Heart left ventricle (tissue), 16 donors: ENCODE results near the gene TMEM178B. TPM values are rescaled to one million over a fixed set of nuclear protein-coding genes. Genes with fewer than 3 reads are reported as not detected.
"Not testable (repeated sequence)": the region's sequence is repeated elsewhere in the genome, so short reads cannot be mapped to it uniquely, and the experiment has no call there.

Experiments
- ATAC-seq, 4 donors: fragments of 200-7000 bp; cut with Tn5 transposase; one replicate each; pipeline ENCODE4 v1.9.1; 2020 to 2022; ENCODE audit warnings: moderate library complexity in 4 of 4, mild to moderate bottlenecking in 3 of 4, moderate number of reproducible peaks in 1 of 4
- DNase-seq, 5 donors: peaks; one replicate each; pipeline ENCODE4 v3.0.0-alpha.2; 2020
- H3K27ac ChIP-seq, 12 donors: fragments of 200-600 bp; sonication (generic) in 4 of 12; one replicate each; pipeline versions ENCODE4 v1.5.0 to v1.8.0; 2016 to 2022; ENCODE audit warnings: mild to moderate bottlenecking in 2 of 12
- H3K27me3 ChIP-seq, 9 donors: fragments of 200-600 bp; sonication (generic) in 2 of 9; one replicate each; pipeline versions ENCODE4 v1.5.1 to v1.8.0; 2016 to 2022; ENCODE audit warnings: mild to moderate bottlenecking in 3 of 9
- H3K36me3 ChIP-seq, 9 donors: fragments of 200-600 bp; sonication (generic) in 2 of 9; one replicate each; pipeline versions ENCODE4 v1.5.0 to v1.8.0; 2018 to 2022; ENCODE audit warnings: mild to moderate bottlenecking in 2 of 9
- H3K4me1 ChIP-seq, 12 donors: fragments of 200-600 bp; sonication (generic) in 4 of 12; one replicate each; pipeline versions ENCODE4 v1.5.0 to v1.8.0; 2016 to 2022; ENCODE audit warnings: mild to moderate bottlenecking in 3 of 12
- H3K4me3 ChIP-seq, 12 donors: fragments of 200-600 bp; sonication (generic) in 4 of 12; one replicate each; pipeline versions ENCODE4 v1.5.0 to v1.8.0; 2017 to 2022; ENCODE audit warnings: mild to moderate bottlenecking in 9 of 12, moderate library complexity in 4 of 12
- H3K9me3 ChIP-seq, 12 donors: fragments of 200-600 bp; sonication (generic) in 4 of 12; one replicate each; pipeline versions ENCODE4 v1.5.0 to v1.8.0; 2016 to 2022; ENCODE audit warnings: mild to moderate bottlenecking in 1 of 12
- POLR2A ChIP-seq, 2 donors: fragments of 450-650 bp; IDR thresholded peaks; one replicate each; pipeline ENCODE4 v1.6.1; 2017; ENCODE audit warnings: antibody characterized with exemption in 2 of 2, mild to moderate bottlenecking in 2 of 2, moderate library complexity in 2 of 2
- WGBS, 4 donors: extraction: QIAGEN DNeasy Blood & Tissue Kit in 2 of 4; methylation state at CpG; one replicate each; pipeline versions ENCODE4 v1.1.5 to v1.1.7; 2013 to 2018; 5-methylcytosine and 5-hydroxymethylcytosine counted together
- intact Hi-C, 10 donors: fragments of 100-400 bp; cut with DNase I; formaldehyde crosslinking; loops; one replicate each; pipeline versions ENCODE4 v1.11.1 to v1.14.2; 2022
- polyA plus RNA-seq, 2 donors: library from polyadenylated mRNA; stranded (reverse); fragments of 200-250 nt; gene quantifications; one replicate each; pipeline ENCODE4 v1.2.3, GENCODE V29; 2013
- total RNA-seq, 9 donors: library from RNA; depleted of rRNA in 2 of 9; stranded (reverse); fragments of >200 nt in 2 of 9; fragmentation: NEBNext Ultra II Directional in 3 of 9; extraction: Animal tissue kit (Norgen Biotek cat#: 25700) in 3 of 9; gene quantifications; one replicate each; pipeline versions ENCODE4 v1.1.0 to v1.2.4, GENCODE V29; 2016 to 2023
- TF ChIP-seq, protein P1 (sequence below), 12 donors: fragments of 200-600 bp; sonication (generic) in 4 of 12; IDR thresholded peaks; one replicate each; pipeline versions ENCODE4 v1.5.0 to v1.8.0; 2018 to 2022; ENCODE audit warnings: antibody characterized with exemption in 12 of 12, mild to moderate bottlenecking in 5 of 12
- donor health status: ischemic (EF 13 %, LVEDD 7.1; RV severe dilation, severe dysfunction).
- donor health status: healthy with polysubstance abuse.
- donor health status: DM: no; HTN: yes; CAD: no.
- donor health status: DM: no; HTN: no; CAD: no.
- donor health status: ischemic (EF 25% LVEDD 6.9; RV normal size, moderate dysfunction).
- donor health status: ischemic (EF 25% LVEDD 5.7; RV mildly dilated, moderate dysfunction).
- donor health status: healthy.
- donor health status: DM: yes; HTN: yes; CAD: no.
- donor health status: ischemic (EF 35%, LVEDD 5.7; RV mildly dilated, moderate dysfunction).
- donor health status: nonischemic (EF 11% LVEDD 7.7; RV severe dilation, severe dysfunction).
- donor health status: DM: yes; HTN: yes; CAD: no.
- donor health status: PGD.
- donor health status: ischemic (EF 29% LVEDD 5.4; RV normal size, mild dysfunction).
- donor health status: nonischemic (EF 23%, LVEDD 6.1; RV moderate dilation, normal function).

The TMEM178B gene
- total and polyA plus RNA-seq, 11 donors, result 1.2 to 58.5 (median 19.0) TPM

DNA sequence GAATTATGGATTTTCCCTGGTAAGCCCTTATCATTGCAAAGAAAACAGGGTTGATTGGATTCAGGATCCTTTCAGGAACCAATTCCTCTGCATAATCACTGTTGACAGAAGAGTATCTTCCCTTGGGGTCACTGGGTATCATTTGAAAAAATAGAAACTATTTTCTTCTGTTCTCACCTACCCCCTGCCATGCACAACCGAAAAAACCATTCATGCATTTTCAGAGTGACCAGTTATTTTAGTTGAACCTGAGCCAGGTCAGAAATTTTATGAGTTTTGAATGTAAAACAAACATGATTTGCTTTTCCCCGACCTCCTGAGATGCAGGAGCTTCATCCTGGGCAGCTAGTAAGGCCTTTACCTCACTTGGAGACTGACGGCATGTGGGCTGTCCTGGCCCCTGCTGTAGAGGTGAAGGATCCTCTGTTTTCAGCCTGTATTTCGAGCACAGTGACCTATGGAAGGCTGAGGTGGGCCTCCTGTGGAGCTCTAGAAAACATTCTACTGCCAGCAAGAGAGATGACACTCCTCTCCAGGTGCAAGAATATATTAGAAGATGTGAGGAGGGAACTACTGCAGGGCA lies 30.1 kb downstream of the TMEM178B start:
- ATAC-seq, result no peak
- no peak for DNase-seq
- WGBS, 4 donors, result 39 to 60% (median 49%) methylated on average over 4 of the region's 4 CpGs
- intact Hi-C loops, result no loop called here
- H3K9me3 ChIP-seq, result no peaks in the 10 kb centered on the region
- no peak overlapping the region for H3K27ac ChIP-seq
- no peaks in the 10 kb centered on the region for H3K36me3 ChIP-seq
- peaks cover 0 to 5% (median 0%) of the 10 kb centered on the region in 9 donors for H3K27me3 ChIP-seq
- no peak overlapping the region for H3K4me3 ChIP-seq
- TF ChIP-seq POLR2A (IDR thresholded peaks at IDR 0.05), result no peak
- TF ChIP-seq, protein P1, sequence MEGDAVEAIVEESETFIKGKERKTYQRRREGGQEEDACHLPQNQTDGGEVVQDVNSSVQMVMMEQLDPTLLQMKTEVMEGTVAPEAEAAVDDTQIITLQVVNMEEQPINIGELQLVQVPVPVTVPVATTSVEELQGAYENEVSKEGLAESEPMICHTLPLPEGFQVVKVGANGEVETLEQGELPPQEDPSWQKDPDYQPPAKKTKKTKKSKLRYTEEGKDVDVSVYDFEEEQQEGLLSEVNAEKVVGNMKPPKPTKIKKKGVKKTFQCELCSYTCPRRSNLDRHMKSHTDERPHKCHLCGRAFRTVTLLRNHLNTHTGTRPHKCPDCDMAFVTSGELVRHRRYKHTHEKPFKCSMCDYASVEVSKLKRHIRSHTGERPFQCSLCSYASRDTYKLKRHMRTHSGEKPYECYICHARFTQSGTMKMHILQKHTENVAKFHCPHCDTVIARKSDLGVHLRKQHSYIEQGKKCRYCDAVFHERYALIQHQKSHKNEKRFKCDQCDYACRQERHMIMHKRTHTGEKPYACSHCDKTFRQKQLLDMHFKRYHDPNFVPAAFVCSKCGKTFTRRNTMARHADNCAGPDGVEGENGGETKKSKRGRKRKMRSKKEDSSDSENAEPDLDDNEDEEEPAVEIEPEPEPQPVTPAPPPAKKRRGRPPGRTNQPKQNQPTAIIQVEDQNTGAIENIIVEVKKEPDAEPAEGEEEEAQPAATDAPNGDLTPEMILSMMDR (IDR thresholded peaks at IDR 0.05), result no peak
- no peaks in the 10 kb centered on the region for H3K4me1 ChIP-seq

DNA sequence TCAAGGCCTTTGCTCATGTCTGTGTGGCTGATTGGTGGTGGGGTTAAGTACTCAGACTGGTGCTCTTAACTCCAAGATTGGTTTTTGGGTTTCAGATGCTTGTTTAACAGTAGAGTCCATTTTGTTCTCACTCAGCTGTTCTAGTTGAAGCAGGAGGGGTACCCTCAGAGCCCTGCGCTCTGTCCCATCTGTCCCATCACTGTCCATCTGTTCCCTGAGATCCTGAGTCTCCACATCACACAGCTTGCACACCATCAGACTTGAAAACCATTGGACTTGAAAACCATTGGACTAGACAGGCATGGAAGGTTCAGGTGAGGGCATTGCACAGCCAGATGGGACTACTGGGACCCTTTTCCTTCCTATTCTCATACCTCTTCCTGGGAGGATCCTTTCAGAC lies 39.3 kb downstream of the TMEM178B start:
- Histone ChIP-seq H3K4me3 (no peak overlapping the region), H3K4me1 (no peaks in the 10 kb centered on the region), H3K36me3 (no peaks in the 10 kb centered on the region), H3K27me3 (no peaks in the 10 kb centered on the region), H3K27ac (no peak overlapping the region), H3K9me3 (peaks cover 0 to 7% (median 0%) of the 10 kb centered on the region in 12 donors)
- no peak for ATAC-seq
- intact Hi-C loops, result no loop called here
- 75 to 93% (median 87%) methylated on average over 1 of the region's 1 CpG for WGBS, 4 donors
- DNase-seq, result no peak
- TF ChIP-seq POLR2A (IDR thresholded peaks at IDR 0.05), result no peak
- TF ChIP-seq, protein P1 (IDR thresholded peaks at IDR 0.05), result no peak

DNA sequence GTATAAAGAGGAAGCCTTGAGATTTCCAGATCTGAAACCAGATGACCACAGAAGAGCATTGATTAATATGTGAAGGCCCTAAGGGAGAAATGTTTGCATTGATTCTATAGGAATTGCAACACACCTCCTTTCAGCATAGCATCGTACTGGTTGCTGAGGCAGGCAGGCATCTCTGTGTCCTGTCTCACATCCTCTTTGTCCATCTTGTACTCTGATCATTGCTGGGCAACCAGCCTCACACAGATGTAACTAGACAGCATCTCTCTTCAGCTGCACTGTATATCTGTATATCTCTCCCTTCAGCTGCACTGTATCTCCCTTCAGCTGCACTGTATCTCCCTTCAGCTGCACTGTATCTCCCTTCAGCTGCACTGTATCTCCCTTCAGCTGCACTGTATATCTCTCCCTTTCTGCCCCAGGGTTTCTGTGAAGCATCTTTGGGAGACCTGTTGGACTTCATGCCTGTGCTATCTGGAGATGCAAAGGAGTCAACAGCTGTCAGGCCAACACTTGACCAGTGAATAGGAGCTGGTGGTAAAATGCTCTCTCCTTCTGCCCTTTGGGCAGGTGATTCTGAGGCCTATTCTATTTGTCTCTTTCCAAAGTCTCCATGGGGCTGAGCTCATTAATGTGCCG lies 40.3 kb downstream of the TMEM178B start:
- Histone ChIP-seq H3K9me3 (peaks cover 0 to 7% (median 0%) of the 10 kb centered on the region in 12 donors), H3K27me3 (no peaks in the 10 kb centered on the region), H3K36me3 (no peaks in the 10 kb centered on the region), H3K4me3 (no peak overlapping the region), H3K27ac (no peak overlapping the region), H3K4me1 (no peaks in the 10 kb centered on the region)
- ATAC-seq (no peak), DNase-seq (no peak)
- TF ChIP-seq, protein P1 (IDR thresholded peaks at IDR 0.05), result no peak
- TF ChIP-seq POLR2A (IDR thresholded peaks at IDR 0.05), result no peak
- 79 to 83% (median 81%) methylated on average over 2 of the region's 2 CpGs for WGBS, 4 donors
- intact Hi-C loops, result no loop called here

DNA sequence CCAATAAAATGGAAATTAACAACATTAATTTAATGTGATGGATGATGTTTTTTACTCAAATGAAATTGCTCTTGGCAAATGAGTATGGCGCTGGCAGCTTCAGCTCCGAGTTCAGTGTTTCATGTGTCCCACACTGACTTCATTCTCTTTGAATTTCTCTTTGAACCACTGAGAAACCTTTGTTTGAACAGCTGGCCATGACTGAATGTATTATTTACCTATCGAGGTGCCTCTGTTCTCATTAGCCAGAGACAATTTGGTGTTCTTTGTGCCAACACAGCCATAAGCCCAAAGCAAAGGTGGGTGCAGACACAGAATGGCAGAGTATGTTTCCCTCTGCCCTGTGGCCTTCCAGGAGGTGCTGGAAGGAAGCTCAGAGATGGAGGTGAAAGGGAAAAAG lies 42.1 kb downstream of the TMEM178B start:
- ATAC-seq (no peak), DNase-seq (no peak)
- 84 to 87% (median 85%) methylated on average over 3 of the region's 3 CpGs for WGBS, 4 donors
- Histone ChIP-seq H3K27ac (no peak overlapping the region), H3K36me3 (no peaks in the 10 kb centered on the region), H3K4me3 (no peak overlapping the region), H3K27me3 (no peaks in the 10 kb centered on the region), H3K4me1 (no peaks in the 10 kb centered on the region), H3K9me3 (peaks cover 0 to 7% (median 0%) of the 10 kb centered on the region in 12 donors)
- TF ChIP-seq, protein P1 (IDR thresholded peaks at IDR 0.05), result no peak
- no peak for TF ChIP-seq POLR2A (IDR thresholded peaks at IDR 0.05)
- intact Hi-C loops, result no loop called here

DNA sequence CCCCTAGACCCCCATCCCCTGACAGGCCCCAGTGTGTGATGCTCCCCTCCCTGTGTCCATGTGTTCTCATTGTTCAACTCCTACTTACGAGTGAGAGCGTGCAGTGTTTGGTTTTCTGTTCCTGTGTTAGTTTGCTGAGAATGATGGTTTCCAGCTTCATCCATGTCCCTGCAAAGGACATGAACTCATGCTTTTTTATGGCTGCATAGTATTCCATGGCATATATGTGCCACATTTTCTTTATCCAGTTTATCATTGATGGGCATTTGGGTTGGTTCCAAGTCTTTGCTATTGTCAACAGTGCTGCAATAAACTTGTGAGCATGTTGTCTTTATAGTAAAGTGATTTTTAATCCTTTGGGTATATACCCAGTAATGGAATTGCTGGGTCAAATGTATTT lies 42.8 kb downstream of the TMEM178B start:
- H3K9me3 ChIP-seq, intact Hi-C loops, H3K36me3 ChIP-seq, H3K4me1 ChIP-seq, ATAC-seq, H3K4me3 ChIP-seq, DNase-seq, H3K27ac ChIP-seq, H3K27me3 ChIP-seq: not testable (repeated sequence)
- WGBS, 4 donors, result 87 to 100% (median 95%) methylated on average over 2 of the region's 2 CpGs
